GM21526 (cell line): Measurements from ENCODE around the gene LRPAP1.
"Not testable (repeated sequence)": the region's sequence is repeated elsewhere in the genome, so short reads cannot be mapped to it uniquely, and the experiment has no call there.

Source experiments
- ATAC-seq: cut with Tn5 transposase; IDR thresholded peaks from one replicate; pipeline ENCODE4 v1.9.1; 2021; ENCODE audit warnings: moderate library complexity; ENCODE audit not compliant: unreplicated experiment, low FRiP score

Gene LRPAP1

GRCh38 chr4:3520796-3521600, 11.2 kb downstream of the LRPAP1 start:
- no peak for ATAC-seq

GRCh38 chr4:3520276-3520675, 11.9 kb downstream of the LRPAP1 start:
- ATAC-seq, result no peak

GRCh38 chr4:3519468-3520264, 12.6 kb downstream of the LRPAP1 start:
- ATAC-seq, result no peak

- ATAC-seq, result no peak
Observed at GRCh38 chr4:3518941-3519340, 13.3 kb downstream of the LRPAP1 start.

- no peak for ATAC-seq
Observed at GRCh38 chr4:3518511-3518880, 13.7 kb downstream of the LRPAP1 start.

- ATAC-seq, result no peak
Observed at GRCh38 chr4:3517731-3518510, 14.3 kb downstream of the LRPAP1 start.

GRCh38 chr4:3516836-3517730, 15.1 kb downstream of the LRPAP1 start:
- no peak for ATAC-seq

- no peak for ATAC-seq
Observed at GRCh38 chr4:3516061-3516835, 16.0 kb downstream of the LRPAP1 start.

- no peak for ATAC-seq
Observed at GRCh38 chr4:3515646-3516045, 16.6 kb downstream of the LRPAP1 start.

- ATAC-seq, result no peak
Observed at GRCh38 chr4:3514806-3515501, 17.3 kb downstream of the LRPAP1 start.

- ATAC-seq, result no peak
Observed at GRCh38 chr4:3514221-3514780, 17.9 kb downstream of the LRPAP1 start.

- ATAC-seq, result no peak
Observed at GRCh38 chr4:3513807-3514206, 18.4 kb downstream of the LRPAP1 start.

GRCh38 chr4:3512719-3513118, 19.5 kb downstream of the LRPAP1 start:
- ATAC-seq, result no peak

- ATAC-seq, result no peak
Observed at GRCh38 chr4:3512279-3512678, 19.9 kb downstream of the LRPAP1 start.

- not testable (repeated sequence) for ATAC-seq
Observed at GRCh38 chr4:3511601-3512000, 20.6 kb downstream of the LRPAP1 start.

GRCh38 chr4:3511187-3511586, 21.0 kb downstream of the LRPAP1 start:
- ATAC-seq, result no peak

GRCh38 chr4:3510481-3510880, 21.7 kb downstream of the LRPAP1 start:
- no peak for ATAC-seq

- no peak for ATAC-seq
Observed at GRCh38 chr4:3508542-3508941, 23.7 kb downstream of the LRPAP1 start.
